ENCODE data around the gene CRB2. TPM values are rescaled to one million over a fixed set of nuclear protein-coding genes. Genes with fewer than 3 reads are reported as not detected.

The CRB2 gene
- total RNA-seq, 1 donor = not detected

Other genes starting within 250 kb of the CRB2 start
- 13.6 TPM for gene STRBP, start 87.6 kb upstream of the CRB2 start, total RNA-seq